AG08396 (cell line): ENCODE results near the gene TMEM223.
"Not testable (repeated sequence)": the region's sequence is repeated elsewhere in the genome, so short reads cannot be mapped to it uniquely, and the experiment has no call there.

ENCODE experiments used
- DNase-seq: peaks from one replicate; pipeline ENCODE4 v3.0.0; 2012; ENCODE audit warnings: low spot score, mixed read lengths

TMEM223 gene

GRCh38 chr11:62799486-62799885 lies 7.7 kb upstream of the TMEM223 start:
- no peak for DNase-seq

- no peak for DNase-seq
Measured at GRCh38 chr11:62796281-62796680, 4.5 kb upstream of the TMEM223 start.

- DNase-seq, result no peak
Measured at GRCh38 chr11:62794201-62794775, 2.5 kb upstream of the TMEM223 start.

GRCh38 chr11:62792202-62792575 lies 383 bp upstream of the TMEM223 start:
- no peak for DNase-seq

GRCh38 chr11:62789576-62789975 lies 2.2 kb downstream of the TMEM223 start:
- DNase-seq, result no peak

- no peak for DNase-seq
Measured at GRCh38 chr11:62788991-62789390, 2.8 kb downstream of the TMEM223 start.

GRCh38 chr11:62787005-62787759 lies 4.6 kb downstream of the TMEM223 start, which contains the start of gene TMEM179B:
TSS of gene TMEM179B (plus strand) at chr11:62787402. CDS start at chr11:62787432, 30 bp downstream.
- DNase-seq, result peak; percentile 96

- DNase-seq, result peak; percentile 92
Measured at GRCh38 chr11:62786318-62787004, 5.3 kb downstream of the TMEM223 start.

- DNase-seq, result no peak
Measured at GRCh38 chr11:62782753-62783152, 9.1 kb downstream of the TMEM223 start.

GRCh38 chr11:62778441-62778840 lies 13.4 kb downstream of the TMEM223 start:
- no peak for DNase-seq

GRCh38 chr11:62777389-62777788 lies 14.4 kb downstream of the TMEM223 start:
- DNase-seq, result no peak

GRCh38 chr11:62775646-62776045 lies 16.2 kb downstream of the TMEM223 start:
- DNase-seq, result no peak

GRCh38 chr11:62774407-62774806 lies 17.4 kb downstream of the TMEM223 start:
- DNase-seq, result no peak

- peak; percentile 94 for DNase-seq
Measured at GRCh38 chr11:62771144-62772021, 20.4 kb downstream of the TMEM223 start, which contains the start of gene TAF6L. TSS of gene TAF6L (plus strand) at chr11:62771396. CDS start at chr11:62775784, 4,388 bp downstream.

GRCh38 chr11:62770778-62771143 lies 21.0 kb downstream of the TMEM223 start:
- no peak for DNase-seq

GRCh38 chr11:62760867-62761227 lies 31.0 kb downstream of the TMEM223 start:
- DNase-seq, result not testable (repeated sequence)

GRCh38 chr11:62757846-62758788 lies 33.7 kb downstream of the TMEM223 start:
- DNase-seq, result no peak

- DNase-seq, result no peak
Measured at GRCh38 chr11:62755086-62755615, 36.7 kb downstream of the TMEM223 start.

- peak; percentile 94 for DNase-seq
Measured at GRCh38 chr11:62753736-62754603, 37.8 kb downstream of the TMEM223 start, which contains the start of gene ZBTB3. TSS of gene ZBTB3 (minus strand) at chr11:62754160. CDS start at chr11:62753664, 496 bp downstream.
